ENCODE data around the gene INO80E. TPM values are rescaled to one million over a fixed set of nuclear protein-coding genes. Genes with fewer than 3 reads are reported as not detected.

Gene INO80E
- total and polyA plus RNA-seq, 2 experiments from 2014 or later: 14.0 to 61.2 TPM

- Histone ChIP-seq H3K9me3 (ENCODE audit: low read depth) (no peaks in the 10 kb centered on the region), H2AFZ (no peak overlapping the region), H3K4me3 (no peak overlapping the region), H3K9me2 (replicated peaks; ENCODE audit: insufficient read depth) (no peaks in the 10 kb centered on the region), H4K20me1 (ENCODE audit: insufficient read depth, poor library complexity, severe bottlenecking) (no peaks in the 10 kb centered on the region), H3K79me2 (no peaks in the 10 kb centered on the region), H3K4me2 (no peak overlapping the region), H3K27ac (no peak overlapping the region), H3K27me3 (no peaks in the 10 kb centered on the region), H3K4me1 (ENCODE audit: insufficient read depth) (peaks cover 6% of the 10 kb centered on the region), H3K36me3 (replicated peaks; ENCODE audit: insufficient read depth, low read depth) (no peaks in the 10 kb centered on the region)
- WGBS (ENCODE audit: low lambda C conversion rate, missing lambda C conversion rate): 68% methylated on average over 3 of the region's 3 CpGs
- no peak for DNase-seq (ENCODE audit: low spot score)
- no peak for TF ChIP-seq CTCF (IDR thresholded peaks at IDR 0.05; ENCODE audit: poor library complexity)
- TF ChIP-seq EZH2phosphoT487 (IDR thresholded peaks at IDR 0.05; ENCODE audit: low read depth, severe bottlenecking, unreplicated experiment): no peak
- TF ChIP-seq EZH2 (IDR thresholded peaks at IDR 0.05; ENCODE audit: borderline replicate concordance): no peak
Observed at GRCh38 chr16:30051518-30051917, 55.5 kb downstream of the INO80E start.

GRCh38 chr16:30052671-30053372 lies 56.8 kb downstream of the INO80E start:
- peak overlapping the region; percentile 79 for H3K4me3 ChIP-seq
- peak overlapping the region; percentile 18 for H3K27ac ChIP-seq
- DNase-seq (ENCODE audit: low spot score): peak; percentile 95
- H3K79me2 ChIP-seq: no peaks in the 10 kb centered on the region
- no peaks in the 10 kb centered on the region for H3K9me2 ChIP-seq (replicated peaks; ENCODE audit: insufficient read depth)
- TF ChIP-seq EZH2phosphoT487 (IDR thresholded peaks at IDR 0.05; ENCODE audit: low read depth, severe bottlenecking, unreplicated experiment) (no peak), EZH2 (IDR thresholded peaks at IDR 0.05; ENCODE audit: borderline replicate concordance) (no peak), CTCF (IDR thresholded peaks at IDR 0.05; ENCODE audit: poor library complexity) (no peak)
- 11% methylated on average over 35 of the region's 58 CpGs for WGBS (ENCODE audit: low lambda C conversion rate, missing lambda C conversion rate)
- no peaks in the 10 kb centered on the region for H3K9me3 ChIP-seq (ENCODE audit: low read depth)
- peaks cover 6% of the 10 kb centered on the region for H3K4me1 ChIP-seq (ENCODE audit: insufficient read depth)
- no peaks in the 10 kb centered on the region for H3K27me3 ChIP-seq
- H4K20me1 ChIP-seq (ENCODE audit: insufficient read depth, poor library complexity, severe bottlenecking): no peaks in the 10 kb centered on the region
- no peaks in the 10 kb centered on the region for H3K36me3 ChIP-seq (replicated peaks; ENCODE audit: insufficient read depth, low read depth)
- peak overlapping the region; percentile 87 for H2AFZ ChIP-seq
- H3K4me2 ChIP-seq: peak overlapping the region; percentile 87

- no peak for TF ChIP-seq EZH2 (IDR thresholded peaks at IDR 0.05; ENCODE audit: borderline replicate concordance)
- TF ChIP-seq CTCF (IDR thresholded peaks at IDR 0.05; ENCODE audit: poor library complexity): no peak
- TF ChIP-seq EZH2phosphoT487 (IDR thresholded peaks at IDR 0.05; ENCODE audit: low read depth, severe bottlenecking, unreplicated experiment): no peak
- no peak for DNase-seq (ENCODE audit: low spot score)
- peak overlapping the region; percentile 36 for H2AFZ ChIP-seq
- H3K79me2 ChIP-seq: no peaks in the 10 kb centered on the region
- no peaks in the 10 kb centered on the region for H3K27me3 ChIP-seq
- WGBS (ENCODE audit: low lambda C conversion rate, missing lambda C conversion rate): 13% methylated on average over 17 of the region's 19 CpGs
- H3K9me3 ChIP-seq (ENCODE audit: low read depth): no peaks in the 10 kb centered on the region
- H4K20me1 ChIP-seq (ENCODE audit: insufficient read depth, poor library complexity, severe bottlenecking): no peaks in the 10 kb centered on the region
- H3K4me3 ChIP-seq: peak overlapping the region; percentile 79
- no peaks in the 10 kb centered on the region for H3K36me3 ChIP-seq (replicated peaks; ENCODE audit: insufficient read depth, low read depth)
- peak overlapping the region; percentile 18 for H3K27ac ChIP-seq
- H3K4me2 ChIP-seq: peak overlapping the region; percentile 87
- no peaks in the 10 kb centered on the region for H3K9me2 ChIP-seq (replicated peaks; ENCODE audit: insufficient read depth)
- H3K4me1 ChIP-seq (ENCODE audit: insufficient read depth): peaks cover 6% of the 10 kb centered on the region
Observed at GRCh38 chr16:30053376-30054015, 57.5 kb downstream of the INO80E start.

All from hepatocyte (in vitro differentiated cells).